ENCODE measurements around the gene HSD3B7.
"Not testable (repeated sequence)": the region's sequence is repeated elsewhere in the genome, so short reads cannot be mapped to it uniquely, and the experiment has no call there.

HSD3B7 gene

GRCh38 chr16:30984669-30985400 is at the start of gene HSD3B7:
HSD3B7 (plus strand) TSS chr16:30985207; CDS start chr16:30985659, 452 bp downstream.
- peak; percentile 73 for DNase-seq (ENCODE audit: low read depth)

GRCh38 chr16:30937692-30938091 is 47.3 kb upstream of the HSD3B7 start:
- no peak for DNase-seq (ENCODE audit: low read depth)

DNA sequence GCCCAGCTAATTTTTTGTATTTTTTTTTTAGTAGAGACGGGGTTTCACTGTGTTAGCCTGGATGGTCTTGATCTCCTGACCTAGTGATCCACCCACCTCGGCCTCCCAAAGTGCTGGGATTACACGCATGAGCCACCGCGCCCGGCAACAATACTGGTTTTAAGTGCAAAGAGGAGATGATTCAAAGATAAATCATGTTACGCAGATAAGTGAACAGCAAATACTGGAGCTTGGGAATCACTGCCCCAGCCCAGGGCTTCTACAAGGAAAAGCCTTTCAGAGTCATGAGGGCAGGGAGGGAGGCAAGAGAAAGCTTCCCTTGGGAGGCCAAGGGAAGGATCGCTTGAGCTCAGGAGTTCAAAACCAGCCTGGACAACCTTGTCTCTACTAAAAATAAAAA is 45.4 kb upstream of the HSD3B7 start:
- not testable (repeated sequence) for DNase-seq (ENCODE audit: low read depth)

DNA sequence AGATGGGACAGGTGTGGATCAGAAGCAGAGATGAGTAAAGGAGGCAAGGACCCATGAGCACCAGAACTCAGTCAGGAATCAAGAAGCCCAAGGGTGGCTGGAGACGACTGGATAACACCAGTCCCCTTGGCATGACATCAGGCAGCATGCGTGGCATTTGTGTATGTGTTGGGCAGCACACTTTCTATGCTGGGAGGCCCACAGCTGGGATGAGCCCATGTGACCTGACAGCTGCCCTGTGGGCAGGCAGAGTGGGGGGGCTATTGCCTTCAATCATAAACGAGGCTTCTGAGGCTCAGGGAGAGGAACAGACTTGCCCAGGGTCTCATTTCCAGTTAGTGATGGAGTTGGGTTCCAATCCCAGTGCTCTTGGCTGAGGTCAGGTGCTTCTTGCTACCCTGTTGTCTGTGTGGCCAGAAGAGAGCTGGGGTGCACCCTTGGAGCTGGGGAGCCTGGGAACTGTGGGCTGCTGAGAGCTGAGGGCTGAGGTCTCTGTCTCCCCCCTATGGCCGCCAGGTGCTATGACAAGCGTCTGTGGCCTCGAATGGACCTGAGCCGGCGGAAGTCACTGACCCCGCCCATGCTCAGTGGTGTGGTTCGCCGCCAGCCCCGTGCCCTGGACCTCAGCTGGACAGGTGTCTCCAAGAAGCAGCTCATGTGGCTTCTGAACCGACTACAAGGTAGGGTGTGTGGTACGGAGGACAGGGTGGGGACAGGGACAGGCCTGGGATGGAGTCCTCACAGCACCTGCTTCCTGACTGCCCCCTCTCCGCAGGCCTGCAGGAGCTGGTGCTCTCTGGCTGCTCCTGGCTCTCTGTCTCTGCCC is 43.2 kb upstream of the HSD3B7 start:
- no peak for DNase-seq (ENCODE audit: low read depth)

DNA sequence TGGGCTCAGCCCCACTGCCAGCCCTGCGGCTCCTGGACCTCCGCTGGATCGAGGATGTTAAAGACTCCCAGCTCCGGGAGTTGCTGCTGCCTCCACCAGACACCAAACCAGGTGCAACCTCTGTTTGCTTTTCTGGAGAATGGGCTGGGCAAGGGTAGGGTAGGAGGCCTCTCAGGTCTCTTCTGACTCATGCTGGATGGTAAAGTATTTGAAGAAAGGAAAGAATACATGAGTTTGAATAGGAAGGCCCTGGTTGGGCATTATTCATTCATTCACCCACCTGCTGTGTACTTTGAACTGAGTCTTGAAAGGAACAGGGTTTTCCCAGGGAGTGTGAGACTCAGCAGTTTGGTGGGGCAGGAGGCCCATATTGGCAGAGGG is 42.6 kb upstream of the HSD3B7 start:
- DNase-seq (ENCODE audit: low read depth): no peak

DNA sequence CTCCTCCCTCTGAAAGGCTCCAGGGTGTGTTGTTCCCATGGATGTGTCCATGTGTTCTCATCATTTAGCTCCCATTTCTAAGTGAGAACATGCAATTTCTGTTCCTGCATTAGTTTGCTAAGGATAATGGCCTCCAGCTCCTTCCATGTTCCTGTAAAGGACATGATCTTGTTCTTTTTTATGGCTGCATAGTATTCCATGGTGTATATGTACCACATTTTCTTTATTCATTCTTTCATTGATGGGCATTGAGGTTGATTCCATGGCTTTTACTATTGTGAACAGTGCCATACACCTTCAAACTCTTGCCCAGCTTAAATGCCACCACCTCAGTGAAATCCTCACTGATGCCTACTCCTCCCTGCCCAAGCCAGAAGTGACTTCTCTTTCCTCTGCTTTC is 40.7 kb upstream of the HSD3B7 start:
- DNase-seq (ENCODE audit: low read depth): no peak

GRCh38 chr16:30946671-30947540 is 38.1 kb upstream of the HSD3B7 start:
- no peak for DNase-seq (ENCODE audit: low read depth)

GRCh38 chr16:30947541-30947858 is 37.5 kb upstream of the HSD3B7 start:
- no peak for DNase-seq (ENCODE audit: low read depth)

DNA sequence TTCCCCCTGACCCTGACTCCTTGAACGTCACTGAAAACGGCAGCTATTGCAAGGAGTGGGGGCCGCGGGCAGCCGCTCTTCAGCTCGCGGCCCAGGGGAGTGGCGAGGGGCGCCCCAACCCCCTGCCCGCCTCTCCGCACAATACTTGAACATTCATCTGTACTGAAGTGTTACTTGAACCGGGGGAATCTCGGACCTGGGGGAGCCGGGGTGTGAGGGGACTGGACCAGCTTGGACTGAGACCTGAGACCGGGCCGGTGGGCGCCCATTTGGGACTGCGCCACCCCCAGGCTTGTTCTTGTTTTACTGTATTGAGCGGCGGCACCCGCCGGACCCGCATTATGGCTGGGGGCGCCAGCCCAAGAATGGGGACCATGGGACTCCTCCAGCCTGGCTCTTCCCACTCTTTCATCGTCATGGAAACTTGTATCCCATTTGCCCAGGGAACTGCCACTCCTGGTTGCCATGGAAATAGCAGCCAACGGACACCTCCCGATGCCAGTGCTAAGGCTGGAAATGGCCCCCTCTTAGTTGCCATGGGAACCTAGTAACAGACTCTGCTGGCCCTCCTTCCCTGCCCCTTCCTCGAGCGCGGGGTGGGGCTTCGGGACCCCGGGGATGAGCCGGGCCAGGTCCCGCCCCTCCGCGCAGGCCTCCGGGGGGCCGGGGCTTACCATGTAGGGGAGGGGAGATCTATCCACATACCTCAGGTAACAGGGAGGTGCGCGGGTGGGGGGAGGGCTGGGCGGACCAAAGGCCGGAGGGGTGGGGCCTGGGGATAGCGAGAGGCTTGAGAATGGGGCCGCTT is 36.9 kb upstream of the HSD3B7 start:
- DNase-seq (ENCODE audit: low read depth): no peak

DNA sequence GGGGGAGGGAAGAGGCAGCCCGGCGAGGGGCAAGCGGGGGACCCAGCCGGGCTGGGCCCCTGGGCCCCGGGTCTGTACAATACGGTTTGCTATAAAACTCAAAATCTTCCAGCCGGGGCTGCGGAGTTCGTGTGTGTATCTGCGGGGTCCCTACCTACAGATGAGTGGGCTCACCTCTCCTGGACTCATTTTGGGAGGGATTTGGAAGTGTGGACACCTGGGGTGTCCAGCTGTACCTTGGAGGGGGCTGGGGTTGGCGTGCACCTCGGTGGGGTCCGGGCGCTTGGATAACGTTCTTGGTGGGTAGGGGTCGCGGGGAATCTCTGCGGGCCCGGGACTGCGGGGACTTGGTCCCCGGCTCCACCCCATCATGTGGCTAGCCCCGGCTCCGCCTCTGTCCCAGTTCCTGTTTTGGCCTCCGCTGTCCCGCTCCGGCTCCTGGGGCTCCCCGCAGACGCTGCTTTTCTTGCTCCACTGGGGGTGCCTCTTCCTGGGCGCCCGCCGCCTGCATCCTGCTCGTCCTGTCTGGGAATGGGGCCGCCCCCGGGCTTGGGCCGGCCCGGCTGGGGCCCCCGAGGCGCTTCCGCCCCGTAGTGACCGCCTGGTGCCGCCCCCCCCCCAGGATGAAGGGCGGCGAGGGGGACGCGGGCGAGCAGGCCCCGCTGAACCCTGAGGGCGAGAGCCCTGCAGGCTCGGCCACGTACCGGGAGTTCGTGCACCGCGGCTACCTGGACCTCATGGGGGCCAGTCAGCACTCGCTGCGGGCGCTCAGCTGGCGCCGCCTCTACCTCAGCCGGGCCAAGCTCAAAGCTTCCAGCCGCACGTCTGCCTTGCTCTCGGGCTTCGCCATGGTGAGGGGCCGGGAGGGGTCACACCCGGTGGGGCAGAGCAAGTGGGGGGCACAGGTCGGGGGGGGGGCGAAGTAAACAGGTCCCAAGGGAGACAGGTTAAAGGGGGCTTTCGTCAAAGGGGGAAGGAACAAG is 36.0 kb upstream of the HSD3B7 start, which contains the start of gene ORAI3:
Gene ORAI3, plus strand, starts transcription at position 402 of the 983 bp plus-strand sequence. Its CDS starts 222 bp downstream, at position 624.
- no peak for DNase-seq (ENCODE audit: low read depth)

GRCh38 chr16:30949650-30950515 is 35.1 kb upstream of the HSD3B7 start:
- no peak for DNase-seq (ENCODE audit: low read depth)

DNA sequence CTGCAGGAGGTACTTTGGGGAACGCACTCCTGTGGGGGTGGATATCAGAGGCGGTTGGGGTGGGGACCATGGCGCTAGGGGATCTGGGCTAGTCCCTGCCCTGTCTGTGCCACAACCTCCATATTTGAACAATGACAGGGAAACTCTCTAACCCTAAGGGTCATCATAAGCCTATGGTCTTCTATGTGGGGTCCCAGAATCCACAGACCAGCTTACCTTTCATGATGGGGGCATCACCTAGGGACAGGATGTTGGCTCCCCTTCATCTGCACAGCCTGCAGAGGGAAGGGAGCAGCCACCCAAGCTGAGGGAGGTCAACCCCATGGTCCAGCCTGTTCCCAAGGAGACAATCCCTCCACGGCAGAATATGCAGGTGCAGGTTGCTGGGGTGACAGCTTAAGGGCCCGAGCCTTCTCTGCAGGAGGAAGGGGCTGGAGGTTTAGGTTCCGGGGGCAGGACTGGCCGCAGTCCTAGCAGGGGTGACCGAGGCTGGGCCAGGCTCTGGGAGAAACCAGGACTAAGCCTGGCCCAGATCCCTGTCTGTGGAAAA is 34.4 kb upstream of the HSD3B7 start:
- DNase-seq (ENCODE audit: low read depth): no peak

DNA sequence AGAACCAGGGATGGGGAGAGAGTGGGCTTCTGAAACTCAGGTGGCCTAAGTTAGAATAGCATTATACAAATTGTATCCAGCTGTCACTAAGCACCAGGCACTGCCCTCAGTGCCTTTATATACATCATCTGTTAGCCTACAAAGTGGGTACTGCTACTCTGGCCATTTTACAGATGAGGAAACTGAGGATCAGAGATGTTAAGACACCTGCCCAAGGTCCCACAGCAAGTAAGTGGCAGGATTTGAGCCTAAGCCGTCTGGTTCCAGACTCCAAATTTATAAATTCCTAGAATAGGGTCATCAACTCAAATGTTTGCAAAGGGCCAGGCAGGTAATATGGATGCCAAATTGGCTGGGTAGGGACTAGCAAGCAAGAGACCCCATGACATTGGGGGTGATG is 33.8 kb upstream of the HSD3B7 start:
- no peak for DNase-seq (ENCODE audit: low read depth)

- DNase-seq (ENCODE audit: low read depth): no peak
Observed at GRCh38 chr16:30951750-30952149, 33.3 kb upstream of the HSD3B7 start.

DNA sequence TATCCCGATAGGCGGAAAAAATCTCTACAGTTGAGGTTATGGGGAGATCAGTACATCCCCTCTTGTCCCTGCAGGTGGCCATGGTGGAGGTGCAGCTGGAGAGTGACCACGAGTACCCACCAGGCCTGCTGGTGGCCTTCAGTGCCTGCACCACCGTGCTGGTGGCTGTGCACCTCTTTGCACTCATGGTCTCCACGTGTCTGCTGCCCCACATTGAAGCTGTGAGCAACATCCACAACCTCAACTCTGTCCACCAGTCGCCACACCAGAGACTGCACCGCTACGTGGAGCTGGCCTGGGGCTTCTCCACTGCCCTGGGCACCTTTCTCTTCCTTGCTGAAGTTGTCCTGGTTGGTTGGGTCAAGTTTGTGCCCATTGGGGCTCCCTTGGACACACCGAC is 31.9 kb upstream of the HSD3B7 start:
- no peak for DNase-seq (ENCODE audit: low read depth)

GRCh38 chr16:30953511-30954124 is 31.4 kb upstream of the HSD3B7 start:
- peak; percentile 43 for DNase-seq (ENCODE audit: low read depth)

- no peak for DNase-seq (ENCODE audit: low read depth)
Observed at GRCh38 chr16:30954993-30955392, 30.0 kb upstream of the HSD3B7 start.

GRCh38 chr16:30956601-30957455 is 28.2 kb upstream of the HSD3B7 start:
- peak; percentile 85 for DNase-seq (ENCODE audit: low read depth)

All from activated T-helper 9 cell treated with anti-CD3 and anti-CD28 coated beads, Interleukin-2, amount 50 U/mL, for 16 hours (primary cell).